VCaP (cell line): ENCODE results near the gene HORMAD2.

Source experiments
- H3K27ac ChIP-seq: fragments of 450-650 bp; 2 replicates; pipeline ENCODE4 v1.5.1; 2017
- CTCF ChIP-seq: fragments of 450-650 bp; conservative IDR thresholded peaks from 2 replicates; pipeline ENCODE4 v1.5.1; 2017; ENCODE audit warnings: mild to moderate bottlenecking, moderate library complexity

The HORMAD2 gene

GRCh38 chr22:30045901-30046715, 34.2 kb upstream of the HORMAD2 start:
- no peak overlapping the region for H3K27ac ChIP-seq
- no peak for TF ChIP-seq CTCF

GRCh38 chr22:30046716-30047363, 33.4 kb upstream of the HORMAD2 start:
- no peak for TF ChIP-seq CTCF
- no peak overlapping the region for H3K27ac ChIP-seq

GRCh38 chr22:30047364-30047738, 32.9 kb upstream of the HORMAD2 start:
- TF ChIP-seq CTCF = no peak

GRCh38 chr22:30048681-30049080, 31.6 kb upstream of the HORMAD2 start:
- TF ChIP-seq CTCF = no peak
- no peak overlapping the region for H3K27ac ChIP-seq

More at GRCh38 chr22:30047364-30047738, 32.9 kb upstream of the HORMAD2 start:
- H3K27ac ChIP-seq = no peak overlapping the region

- no peak for TF ChIP-seq CTCF
- peak overlapping the region; percentile 83 for H3K27ac ChIP-seq
Measured at GRCh38 chr22:30054067-30054763, 26.0 kb upstream of the HORMAD2 start.

- peak overlapping the region; percentile 83 for H3K27ac ChIP-seq
- no peak for TF ChIP-seq CTCF
Measured at GRCh38 chr22:30054764-30055069, 25.5 kb upstream of the HORMAD2 start.

GRCh38 chr22:30056015-30056414, 24.2 kb upstream of the HORMAD2 start:
- no peak for TF ChIP-seq CTCF
- H3K27ac ChIP-seq = peak overlapping the region; percentile 83
